Keratinocyte (primary cell): ENCODE measurements around the gene PRKAG2. TPM values are rescaled to one million over a fixed set of nuclear protein-coding genes. Genes with fewer than 3 reads are reported as not detected.

Source experiments
- DNase-seq: peaks from one replicate; pipeline ENCODE4 v3.0.0-alpha.2; 2011; ENCODE audit warnings: low read depth, missing footprints, low spot score
- FAIRE-seq: peaks from 2 replicates; lab custom pipeline; 2011; peaks lifted over from hg19 to GRCh38; lab: Jason Lieb, UNC
- H2AFZ ChIP-seq: 2 replicates; pipeline ENCODE4 v1.6.0; 2012; ENCODE audit warnings: low read length, control low read depth, inconsistent platforms; ENCODE audit not compliant: control insufficient read depth
- H3K27ac ChIP-seq: 2 replicates; pipeline ENCODE4 v1.5.1; 2011; ENCODE audit warnings: low read length; ENCODE audit not compliant: control insufficient read depth, insufficient read depth
- H3K27me3 ChIP-seq: 3 replicates; pipeline ENCODE4 v1.6.0; 2011; ENCODE audit warnings: low read length; ENCODE audit not compliant: control insufficient read depth, insufficient read depth; ENCODE audit errors: extremely low read depth
- H3K36me3 ChIP-seq, 2 experiments: 2 replicates in 1 of 2; 3 replicates in 1 of 2; pipeline ENCODE4 v1.5.1; 2011; ENCODE audit warnings: low read length in 2 of 2, mild to moderate bottlenecking in 1 of 2; ENCODE audit not compliant: control insufficient read depth in 2 of 2, insufficient read depth in 2 of 2; ENCODE audit errors: extremely low read depth in 1 of 2
- H3K4me1 ChIP-seq: 3 replicates; pipeline ENCODE4 v1.5.1; 2011; ENCODE audit warnings: low read length; ENCODE audit not compliant: control insufficient read depth, insufficient read depth; ENCODE audit errors: extremely low read depth
- H3K4me2 ChIP-seq: 3 replicates; pipeline ENCODE4 v1.6.0; 2011; ENCODE audit warnings: low read depth, low read length; ENCODE audit not compliant: control insufficient read depth, insufficient read depth; ENCODE audit errors: extremely low read depth
- H3K4me3 ChIP-seq, 3 experiments: fragments of 200-600 bp in 1 of 3; sonication (generic) in 1 of 3; 2 replicates in 2 of 3; 3 replicates in 1 of 3; pipeline ENCODE4 v1.5.1; 2011 to 2016; ENCODE audit warnings: low read length in 3 of 3, mild to moderate bottlenecking in 3 of 3, control low read depth in 2 of 3, inconsistent platforms in 1 of 3, low read depth in 1 of 3, mixed read lengths in 1 of 3, mixed run types in 1 of 3, moderate library complexity in 1 of 3; ENCODE audit not compliant: control insufficient read depth in 2 of 3, insufficient read depth in 2 of 3; ENCODE audit errors: extremely low read depth in 1 of 3
- H3K79me2 ChIP-seq: 2 replicates; pipeline ENCODE4 v1.6.0; 2012; ENCODE audit warnings: low read length; ENCODE audit not compliant: control insufficient read depth, insufficient read depth
- H3K9ac ChIP-seq: 3 replicates; pipeline ENCODE4 v1.6.0; 2011; ENCODE audit warnings: low read length; ENCODE audit not compliant: control insufficient read depth, insufficient read depth; ENCODE audit errors: extremely low read depth
- H3K9me1 ChIP-seq: 3 replicates; pipeline ENCODE4 v1.6.0; 2011; ENCODE audit warnings: low read length; ENCODE audit not compliant: control insufficient read depth, insufficient read depth; ENCODE audit errors: extremely low read depth
- H3K9me3 ChIP-seq: 2 replicates; pipeline ENCODE4 v1.5.1; 2012; ENCODE audit warnings: low read depth, low read length; ENCODE audit not compliant: control insufficient read depth
- H4K20me1 ChIP-seq: 3 replicates; pipeline ENCODE4 v1.6.0; 2011; ENCODE audit warnings: low read length; ENCODE audit not compliant: control insufficient read depth, insufficient read depth; ENCODE audit errors: extremely low read depth
- EZH2 ChIP-seq: IDR thresholded peaks from one replicate; pipeline ENCODE4 v1.6.1; 2012; ENCODE audit warnings: inconsistent platforms, mild to moderate bottlenecking, low read length, moderate library complexity
- dilution Hi-C: fragments of 300-500 bp; cut with MboI; formaldehyde crosslinking; loops from one replicate; pipeline ENCODE4 v1.7.0; 2020; ENCODE audit warnings: low sequenced_read_pairs; ENCODE audit not compliant: extremely low pct_ligation_motif_present
- polyA plus RNA-seq, 5 experiments: library from polyadenylated mRNA; depleted of rRNA in 3 of 5; stranded (reverse) in 3 of 5; stranded (forward) in 1 of 5; unstranded in 1 of 5; fragments of >200 nt; gene quantifications; 1 replicate in 1 of 5; 2 replicates in 3 of 5; 3 replicates in 1 of 5; pipeline versions ENCODE4 v1.2.1 to v1.2.3, GENCODE V29; 2011 to 2012; ENCODE audit warnings: missing spikeins in 2 of 5, low read depth in 1 of 5, low replicate concordance in 1 of 5
- TF ChIP-seq, protein P1 (sequence below), 3 experiments: IDR thresholded peaks in 1 of 3; conservative IDR thresholded peaks in 1 of 3; optimal IDR thresholded peaks in 1 of 3; 2 replicates in 2 of 3; 3 replicates in 1 of 3; pipeline versions ENCODE3 to v1.5.1; 2011; ENCODE audit warnings: low read length in 3 of 3, mild to moderate bottlenecking in 3 of 3, moderate library complexity in 2 of 3, control low read depth in 1 of 3, inconsistent platforms in 1 of 3; ENCODE audit not compliant: insufficient read depth in 2 of 3; ENCODE audit errors: extremely low read depth in 1 of 3

PRKAG2 gene
- polyA plus RNA-seq, 1 donor (not counting 4 experiments of a cell fraction or from before 2014, with no cell fraction given) = 39.5 TPM

DNA sequence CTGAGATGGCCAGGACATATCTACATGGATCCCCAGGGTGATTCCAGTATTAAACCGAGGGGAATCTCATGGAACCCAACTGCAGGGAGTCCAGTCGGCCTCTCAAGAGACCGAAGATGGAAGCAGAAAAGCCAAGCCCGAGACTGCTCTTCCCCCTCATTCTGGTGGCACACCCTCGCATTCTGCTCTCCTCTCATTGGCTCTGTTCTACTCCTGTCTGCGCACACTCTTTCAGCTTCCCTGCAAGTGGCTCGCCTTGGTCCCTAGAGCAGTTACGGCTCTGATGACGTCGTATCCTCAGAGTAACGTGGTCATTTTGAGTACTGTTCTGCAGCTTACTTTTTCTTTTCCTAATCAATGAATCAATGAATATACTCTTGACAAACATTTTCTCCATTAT, 284.6 kb downstream of the PRKAG2 start:
- Histone ChIP-seq H3K4me3 (no peak overlapping the region), H3K36me3 (peaks cover 3 to 14% of the 10 kb centered on the region in 2 experiments), H3K9ac (no peak overlapping the region), H3K79me2 (peaks cover 31% of the 10 kb centered on the region), H3K4me2 (no peak overlapping the region), H3K27ac (no peak overlapping the region), H3K9me1 (peaks cover 2% of the 10 kb centered on the region), H2AFZ (no peak overlapping the region), H4K20me1 (no peaks in the 10 kb centered on the region), H3K27me3 (no peaks in the 10 kb centered on the region), H3K4me1 (peaks cover 22% of the 10 kb centered on the region), H3K9me3 (no peaks in the 10 kb centered on the region)
- FAIRE-seq = no peak
- DNase-seq = no peak
- dilution Hi-C loops = no loop called here
- no peak for TF ChIP-seq EZH2
- TF ChIP-seq, protein P1, sequence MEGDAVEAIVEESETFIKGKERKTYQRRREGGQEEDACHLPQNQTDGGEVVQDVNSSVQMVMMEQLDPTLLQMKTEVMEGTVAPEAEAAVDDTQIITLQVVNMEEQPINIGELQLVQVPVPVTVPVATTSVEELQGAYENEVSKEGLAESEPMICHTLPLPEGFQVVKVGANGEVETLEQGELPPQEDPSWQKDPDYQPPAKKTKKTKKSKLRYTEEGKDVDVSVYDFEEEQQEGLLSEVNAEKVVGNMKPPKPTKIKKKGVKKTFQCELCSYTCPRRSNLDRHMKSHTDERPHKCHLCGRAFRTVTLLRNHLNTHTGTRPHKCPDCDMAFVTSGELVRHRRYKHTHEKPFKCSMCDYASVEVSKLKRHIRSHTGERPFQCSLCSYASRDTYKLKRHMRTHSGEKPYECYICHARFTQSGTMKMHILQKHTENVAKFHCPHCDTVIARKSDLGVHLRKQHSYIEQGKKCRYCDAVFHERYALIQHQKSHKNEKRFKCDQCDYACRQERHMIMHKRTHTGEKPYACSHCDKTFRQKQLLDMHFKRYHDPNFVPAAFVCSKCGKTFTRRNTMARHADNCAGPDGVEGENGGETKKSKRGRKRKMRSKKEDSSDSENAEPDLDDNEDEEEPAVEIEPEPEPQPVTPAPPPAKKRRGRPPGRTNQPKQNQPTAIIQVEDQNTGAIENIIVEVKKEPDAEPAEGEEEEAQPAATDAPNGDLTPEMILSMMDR (optimal IDR thresholded peaks at IDR 0.05 in 1 of 3, IDR thresholded peaks at IDR 0.05 in 1 of 3, conservative IDR thresholded peaks at IDR 0.05 in 1 of 3; ENCODE audit: extremely low read depth in 1 of 3, insufficient read depth in 2 of 3, low read length in 3 of 3) = no peak

DNA sequence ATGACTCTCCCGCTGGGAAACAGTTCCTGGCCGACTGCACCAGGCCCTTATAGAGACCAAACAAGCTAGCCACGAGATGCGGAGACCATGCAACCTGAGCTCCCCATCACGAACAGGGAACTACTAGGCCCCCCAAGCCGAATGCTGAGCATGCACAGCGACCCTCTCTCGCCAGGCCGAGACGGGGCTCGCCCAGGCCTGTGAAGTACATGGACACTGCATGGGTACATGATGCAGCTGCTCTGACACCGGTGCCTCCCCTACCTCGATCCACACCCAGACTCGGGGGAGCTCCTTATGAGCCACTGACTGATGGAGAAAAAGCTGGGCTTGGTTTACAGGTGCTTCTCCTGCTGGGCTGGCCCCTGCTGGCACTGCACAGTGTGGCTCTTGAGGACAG, 285.0 kb downstream of the PRKAG2 start:
- Histone ChIP-seq H3K9me3 (no peaks in the 10 kb centered on the region), H3K9me1 (peaks cover 2% of the 10 kb centered on the region), H3K27me3 (no peaks in the 10 kb centered on the region), H3K4me1 (peaks cover 24% of the 10 kb centered on the region), H3K36me3 (peaks cover 3 to 14% of the 10 kb centered on the region in 2 experiments), H4K20me1 (no peaks in the 10 kb centered on the region), H3K79me2 (peaks cover 28% of the 10 kb centered on the region), H3K4me2 (no peak overlapping the region), H2AFZ (no peak overlapping the region), H3K27ac (no peak overlapping the region), H3K9ac (no peak overlapping the region), H3K4me3 (no peak overlapping the region)
- DNase-seq = no peak
- no peak for FAIRE-seq
- TF ChIP-seq, protein P1 (optimal IDR thresholded peaks at IDR 0.05 in 1 of 3, IDR thresholded peaks at IDR 0.05 in 1 of 3, conservative IDR thresholded peaks at IDR 0.05 in 1 of 3; ENCODE audit: extremely low read depth in 1 of 3, insufficient read depth in 2 of 3, low read length in 3 of 3) = no peak
- TF ChIP-seq EZH2 = no peak
- dilution Hi-C loops = no loop called here
